Thyroid gland (tissue), 4 donors: ENCODE measurements around the gene DYNLT2.

ENCODE experiments used
- POLR2A ChIP-seq, 2 donors: fragments of 450-650 bp; IDR thresholded peaks; one replicate each; pipeline ENCODE4 v1.6.1; 2017; ENCODE audit warnings: antibody characterized with exemption in 2 of 2, mild to moderate bottlenecking in 2 of 2, moderate library complexity in 1 of 2
- TF ChIP-seq, protein P1 (sequence below), 6 experiments: fragments of 200-600 bp in 3 of 6; fragments of 450-650 bp in 3 of 6; sonication (generic) in 3 of 6; IDR thresholded peaks; one replicate each; pipeline ENCODE4 v1.5.1; 2016 to 2019; ENCODE audit warnings: antibody characterized with exemption in 6 of 6, mild to moderate bottlenecking in 2 of 6, inconsistent platforms in 1 of 6, moderate library complexity in 1 of 6

DNA sequence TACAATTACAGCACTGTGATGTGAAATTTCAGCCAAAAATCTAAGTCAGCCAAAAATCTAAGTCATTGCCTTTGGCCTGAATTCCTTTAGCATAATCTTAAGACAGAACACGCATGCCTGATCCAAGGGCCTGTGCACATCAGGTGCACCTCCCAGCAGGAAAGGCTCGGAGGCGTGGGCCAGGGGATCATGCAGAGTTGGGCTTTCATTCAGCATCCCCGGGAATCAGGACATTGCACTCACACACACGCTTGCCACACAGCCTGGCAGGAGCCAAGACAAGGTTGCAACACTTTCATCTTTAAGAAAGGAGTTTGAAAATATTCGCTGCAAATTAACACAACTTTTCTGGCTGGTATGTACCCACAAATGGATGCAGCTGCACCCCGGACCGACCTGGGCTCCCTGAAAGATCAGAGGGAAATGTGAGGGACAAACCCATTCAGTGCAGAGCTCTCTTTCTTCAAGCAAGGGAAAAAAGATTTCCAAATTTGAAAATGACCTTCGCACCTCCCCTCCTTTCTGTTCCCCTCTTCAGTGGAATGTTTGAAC lies 48.8 kb upstream of the DYNLT2 start:
- TF ChIP-seq, protein P1, sequence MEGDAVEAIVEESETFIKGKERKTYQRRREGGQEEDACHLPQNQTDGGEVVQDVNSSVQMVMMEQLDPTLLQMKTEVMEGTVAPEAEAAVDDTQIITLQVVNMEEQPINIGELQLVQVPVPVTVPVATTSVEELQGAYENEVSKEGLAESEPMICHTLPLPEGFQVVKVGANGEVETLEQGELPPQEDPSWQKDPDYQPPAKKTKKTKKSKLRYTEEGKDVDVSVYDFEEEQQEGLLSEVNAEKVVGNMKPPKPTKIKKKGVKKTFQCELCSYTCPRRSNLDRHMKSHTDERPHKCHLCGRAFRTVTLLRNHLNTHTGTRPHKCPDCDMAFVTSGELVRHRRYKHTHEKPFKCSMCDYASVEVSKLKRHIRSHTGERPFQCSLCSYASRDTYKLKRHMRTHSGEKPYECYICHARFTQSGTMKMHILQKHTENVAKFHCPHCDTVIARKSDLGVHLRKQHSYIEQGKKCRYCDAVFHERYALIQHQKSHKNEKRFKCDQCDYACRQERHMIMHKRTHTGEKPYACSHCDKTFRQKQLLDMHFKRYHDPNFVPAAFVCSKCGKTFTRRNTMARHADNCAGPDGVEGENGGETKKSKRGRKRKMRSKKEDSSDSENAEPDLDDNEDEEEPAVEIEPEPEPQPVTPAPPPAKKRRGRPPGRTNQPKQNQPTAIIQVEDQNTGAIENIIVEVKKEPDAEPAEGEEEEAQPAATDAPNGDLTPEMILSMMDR (IDR thresholded peaks at IDR 0.05), result no peak
- no peak for TF ChIP-seq POLR2A (IDR thresholded peaks at IDR 0.05)
